GM18505 (cell line): ENCODE measurements around the gene CCDC17.
A peak's percentile ranks its signal among the peaks of the same experiment; 100 is the strongest.

Experiments used
- ATAC-seq: cut with Tn5 transposase; IDR thresholded peaks from one replicate; pipeline ENCODE4 v1.9.1; 2021; ENCODE audit not compliant: unreplicated experiment
- POLR2A ChIP-seq: IDR thresholded peaks from 4 replicates; pipeline ENCODE4 v1.6.1; 2011; ENCODE audit warnings: borderline replicate concordance; ENCODE audit not compliant: insufficient read depth, insufficient read length; ENCODE audit errors: extremely low read depth

Gene CCDC17

GRCh38 chr1:45644661-45645060 is 20.8 kb upstream of the CCDC17 start:
- no peak for TF ChIP-seq POLR2A

GRCh38 chr1:45643978-45644377 is 20.1 kb upstream of the CCDC17 start:
- ATAC-seq = no peak
- no peak for TF ChIP-seq POLR2A

More at GRCh38 chr1:45644661-45645060, 20.8 kb upstream of the CCDC17 start:
- ATAC-seq = no peak

- no peak for ATAC-seq
- TF ChIP-seq POLR2A = no peak
Observed at GRCh38 chr1:45643321-45643720, 19.5 kb upstream of the CCDC17 start.

GRCh38 chr1:45640293-45640692 is 16.4 kb upstream of the CCDC17 start:
- TF ChIP-seq POLR2A = no peak
- ATAC-seq = no peak

GRCh38 chr1:45635211-45635610 is 11.4 kb upstream of the CCDC17 start:
- no peak for TF ChIP-seq POLR2A
- no peak for ATAC-seq

GRCh38 chr1:45630429-45630828 is 6.6 kb upstream of the CCDC17 start:
- TF ChIP-seq POLR2A = no peak
- no peak for ATAC-seq

- ATAC-seq = no peak
- no peak for TF ChIP-seq POLR2A
Observed at GRCh38 chr1:45629035-45629434, 5.2 kb upstream of the CCDC17 start.

- no peak for ATAC-seq
- peak; percentile 19 for TF ChIP-seq POLR2A
Observed at GRCh38 chr1:45622524-45623394, 1.1 kb downstream of the CCDC17 start.

- peak; percentile 15 for TF ChIP-seq POLR2A
- ATAC-seq = no peak
Observed at GRCh38 chr1:45621895-45622523, 1.8 kb downstream of the CCDC17 start.

- TF ChIP-seq POLR2A = no peak
- no peak for ATAC-seq
Observed at GRCh38 chr1:45621501-45621836, 2.4 kb downstream of the CCDC17 start.

- ATAC-seq = no peak
Observed at GRCh38 chr1:45620588-45621500, 3.0 kb downstream of the CCDC17 start.

GRCh38 chr1:45619149-45619921 is 4.5 kb downstream of the CCDC17 start:
- TF ChIP-seq POLR2A = no peak
- no peak for ATAC-seq

More at GRCh38 chr1:45620588-45621500, 3.0 kb downstream of the CCDC17 start:
- no peak for TF ChIP-seq POLR2A
